GM08714 (cell line): Measurements from ENCODE around the gene OOSP3.
"Not testable (repeated sequence)": the region's sequence is repeated elsewhere in the genome, so short reads cannot be mapped to it uniquely, and the experiment has no call there.

Source experiments
- H3K4me3 ChIP-seq: fragments of 200-500 bp; sonication (Bioruptor generic); 2 replicates; pipeline ENCODE4 v1.5.1; 2014; ENCODE audit warnings: mild to moderate bottlenecking, low read length, inconsistent platforms
- ZNF274 ChIP-seq: IDR thresholded peaks from 2 replicates; pipeline ENCODE4 v1.6.1; 2012; ENCODE audit warnings: mild to moderate bottlenecking, low read depth, low read length

OOSP3 gene

GRCh38 chr11:59859673-59860072 is 18.9 kb upstream of the OOSP3 start:
- no peak overlapping the region for H3K4me3 ChIP-seq
- TF ChIP-seq ZNF274: no peak

- no peak for TF ChIP-seq ZNF274
Observed at GRCh38 chr11:59862252-59862651, 16.3 kb upstream of the OOSP3 start.

GRCh38 chr11:59865031-59865430 is 13.6 kb upstream of the OOSP3 start:
- H3K4me3 ChIP-seq: no peak overlapping the region

More at GRCh38 chr11:59862252-59862651, 16.3 kb upstream of the OOSP3 start:
- no peak overlapping the region for H3K4me3 ChIP-seq

DNA sequence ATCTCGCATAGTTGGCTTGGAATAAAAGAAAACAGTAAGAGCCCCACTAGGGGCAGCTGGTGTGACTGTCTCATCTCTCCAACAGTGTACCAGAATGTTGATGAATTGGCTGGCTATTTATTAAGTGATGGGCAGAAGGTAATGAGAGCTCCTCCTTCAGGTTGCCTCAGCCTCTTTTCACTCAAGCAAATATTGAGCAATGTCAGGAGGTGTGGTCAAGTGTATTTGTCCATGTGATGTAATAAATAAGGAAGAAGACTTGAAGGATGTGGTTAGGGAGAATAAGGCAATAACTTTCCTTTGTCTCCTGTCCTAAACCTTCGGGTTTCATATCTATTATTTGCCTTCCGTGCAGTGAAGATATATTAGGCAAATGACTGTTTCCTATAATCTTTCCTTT is 12.2 kb upstream of the OOSP3 start, which contains the start of gene TCN1:
TSS of gene TCN1 (minus strand) at position 91 of the 400 bp plus-strand sequence. CDS start at position 74, 17 bp downstream.
- H3K4me3 ChIP-seq: no peak within 1 kb of the TSS
- TF ChIP-seq ZNF274: no peak

More at GRCh38 chr11:59865031-59865430, 13.6 kb upstream of the OOSP3 start:
- TF ChIP-seq ZNF274: no peak

- no peak overlapping the region for H3K4me3 ChIP-seq
- no peak for TF ChIP-seq ZNF274
Observed at GRCh38 chr11:59866836-59867235, 11.7 kb upstream of the OOSP3 start.

DNA sequence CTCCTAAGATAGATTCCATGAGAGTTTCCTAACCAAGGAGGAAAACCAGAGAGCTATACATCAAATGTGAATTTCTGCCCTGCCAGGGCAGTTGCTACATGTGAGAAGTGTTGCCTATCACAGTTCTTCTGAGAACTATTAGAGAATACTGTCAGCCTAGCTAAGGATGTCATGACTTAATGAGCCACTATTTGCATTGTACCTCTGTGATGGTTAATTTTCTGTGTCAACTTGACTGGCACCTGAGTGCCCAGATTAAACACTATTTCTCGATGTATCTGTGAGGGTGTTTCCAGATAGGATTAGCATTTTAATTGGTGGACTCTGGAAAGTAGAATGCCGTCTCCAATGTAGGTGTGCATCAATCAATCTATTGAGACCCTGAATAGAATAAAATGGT is 10.6 kb upstream of the OOSP3 start:
- no peak for TF ChIP-seq ZNF274
- no peak overlapping the region for H3K4me3 ChIP-seq

GRCh38 chr11:59872076-59872475 is 6.5 kb upstream of the OOSP3 start:
- no peak overlapping the region for H3K4me3 ChIP-seq
- TF ChIP-seq ZNF274: no peak

GRCh38 chr11:59875856-59876519 is 2.6 kb upstream of the OOSP3 start:
- no peak overlapping the region for H3K4me3 ChIP-seq
- no peak for TF ChIP-seq ZNF274

DNA sequence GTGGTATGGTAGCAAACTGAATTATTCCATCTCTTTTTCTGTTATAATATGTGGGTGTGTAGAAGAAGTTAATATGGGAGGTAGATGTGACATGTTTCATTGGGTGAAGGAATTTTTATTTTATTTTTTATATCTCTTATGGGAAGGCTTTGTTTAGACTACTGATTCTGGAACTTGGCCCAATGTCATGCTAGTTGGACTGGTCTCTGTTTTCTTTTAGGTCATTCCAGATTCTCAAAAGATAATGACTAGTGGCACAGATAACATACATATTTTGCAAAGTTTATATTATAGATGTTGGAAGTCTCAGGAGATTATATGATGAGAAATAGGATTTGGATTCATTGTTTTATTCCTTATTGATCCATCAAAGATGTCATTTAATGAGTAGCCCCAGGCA is 1.3 kb upstream of the OOSP3 start:
- no peak overlapping the region for H3K4me3 ChIP-seq
- TF ChIP-seq ZNF274: no peak

- H3K4me3 ChIP-seq: no peak overlapping the region
- no peak for TF ChIP-seq ZNF274
Observed at GRCh38 chr11:59877784-59878183, 798 bp upstream of the OOSP3 start.

- TF ChIP-seq ZNF274: no peak
- no peak overlapping the region for H3K4me3 ChIP-seq
Observed at GRCh38 chr11:59879567-59879966, 985 bp downstream of the OOSP3 start.

- TF ChIP-seq ZNF274: no peak
- H3K4me3 ChIP-seq: no peak overlapping the region
Observed at GRCh38 chr11:59883597-59883996, 5.0 kb downstream of the OOSP3 start.

- H3K4me3 ChIP-seq: not testable (repeated sequence)
Observed at GRCh38 chr11:59887156-59887555, 8.6 kb downstream of the OOSP3 start.

GRCh38 chr11:59891781-59892181 is 13.2 kb downstream of the OOSP3 start:
- H3K4me3 ChIP-seq: no peak overlapping the region
- TF ChIP-seq ZNF274: no peak

DNA sequence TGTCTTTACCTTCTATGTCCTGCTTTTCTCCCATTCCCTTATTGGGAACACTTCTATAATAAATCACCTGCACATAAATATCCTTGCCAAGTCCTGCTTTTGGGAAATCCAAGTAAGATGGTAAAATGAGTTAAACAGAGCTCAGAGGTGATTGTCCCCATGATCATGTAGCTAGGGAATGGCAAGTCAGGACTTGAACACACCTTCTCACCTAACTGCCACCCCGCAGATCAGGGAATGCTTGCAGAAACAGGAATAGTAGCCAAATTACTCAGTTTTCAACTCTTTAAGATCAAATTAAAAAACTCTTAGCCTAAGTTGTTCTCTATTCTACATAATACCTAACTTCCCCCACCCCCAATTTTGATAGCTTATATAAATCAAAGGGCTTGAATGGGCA is 16.0 kb downstream of the OOSP3 start:
- no peak overlapping the region for H3K4me3 ChIP-seq
- no peak for TF ChIP-seq ZNF274

DNA sequence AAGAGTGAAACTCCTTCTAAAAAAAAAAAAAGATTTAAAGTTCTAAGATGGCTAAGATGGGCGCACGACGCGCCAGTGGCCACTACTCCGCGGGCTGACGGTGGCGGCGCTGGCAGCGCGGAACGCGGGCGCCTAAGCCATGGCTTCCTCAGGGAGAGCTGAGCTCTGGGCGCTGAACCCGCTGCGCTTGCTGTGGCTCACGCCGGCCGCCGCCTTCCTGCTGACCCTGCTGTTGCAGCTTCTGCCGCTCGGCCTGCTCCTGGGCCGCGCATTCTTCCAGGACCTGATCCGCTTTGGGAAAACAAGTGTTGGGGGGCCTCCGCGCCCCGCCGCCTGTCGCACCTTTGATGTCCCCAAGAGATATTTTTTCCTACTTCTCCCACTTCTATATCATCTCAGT is 19.5 kb downstream of the OOSP3 start:
- H3K4me3 ChIP-seq: no peak overlapping the region
- TF ChIP-seq ZNF274: no peak
